H1 (cell line): ENCODE measurements around the gene PLAC1. TPM values are rescaled to one million over a fixed set of nuclear protein-coding genes. Genes with fewer than 3 reads are reported as not detected.

ENCODE experiments used
- CTCF ChIA-PET: fragments of 300-600 bp; sonication (Branson Sonifier 250); formaldehyde crosslinking; loops from one replicate; lab custom pipeline; 2021; ENCODE audit not compliant: partially characterized antibody; lab: Charles Lee
- POLR2A ChIA-PET: fragments of 300-600 bp; sonication (Branson Sonifier 250); formaldehyde crosslinking; loops from one replicate; lab custom pipeline; 2021; ENCODE audit warnings: inconsistent platforms; ENCODE audit not compliant: partially characterized antibody; lab: Charles Lee
- DNase-seq, 2 experiments: peaks; one replicate each; pipeline versions ENCODE4 v3.0.0 to v3.0.0-alpha.2; 2010 to 2022; ENCODE audit warnings: low spot score in 2 of 2, low read depth in 1 of 2, mixed read lengths in 1 of 2
- FAIRE-seq: peaks from 2 replicates; lab custom pipeline; 2011; peaks lifted over from hg19 to GRCh38; lab: Jason Lieb, UNC
- H2AFZ ChIP-seq: 2 replicates; pipeline ENCODE4 v1.8.1; 2012; ENCODE audit warnings: low read length, inconsistent platforms
- H2AK5ac ChIP-seq: 2 replicates; pipeline ENCODE4 v1.6.1; 2013; ENCODE audit warnings: low read depth, low read length
- H2BK120ac ChIP-seq: replicated peaks from 2 replicates; pipeline ENCODE3; 2013; ENCODE audit warnings: low read depth, low read length, inconsistent platforms
- H2BK12ac ChIP-seq: 2 replicates; pipeline ENCODE4 v1.6.1; 2013; ENCODE audit warnings: low read depth, low read length
- H2BK15ac ChIP-seq: 2 replicates; pipeline ENCODE4 v1.6.1; 2013; ENCODE audit warnings: low read length
- H2BK20ac ChIP-seq: 2 replicates; pipeline ENCODE4 v1.6.1; 2013; ENCODE audit warnings: low read length
- H2BK5ac ChIP-seq: 2 replicates; pipeline ENCODE4 v1.6.1; 2013; ENCODE audit warnings: low read depth, low read length
- H3K14ac ChIP-seq: 2 replicates; pipeline ENCODE4 v1.6.1; 2013; ENCODE audit warnings: inconsistent platforms; ENCODE audit not compliant: insufficient read length
- H3K18ac ChIP-seq: 2 replicates; pipeline ENCODE4 v1.6.1; 2013; ENCODE audit warnings: low read length; ENCODE audit errors: extremely low read depth
- H3K23ac ChIP-seq: 2 replicates; pipeline ENCODE4 v1.6.1; 2013; ENCODE audit warnings: inconsistent platforms; ENCODE audit not compliant: insufficient read length
- H3K23me2 ChIP-seq: 2 replicates; pipeline ENCODE4 v1.6.1; 2013; ENCODE audit warnings: low read depth, low read length
- H3K27ac ChIP-seq: 2 replicates; pipeline ENCODE4 v1.6.1; 2011; ENCODE audit warnings: low read depth, low read length, inconsistent platforms
- H3K27me3 ChIP-seq, 4 experiments: replicated peaks in 1 of 4; 1 replicate in 1 of 4; 2 replicates in 3 of 4; pipeline versions ENCODE4 v1.6.1 to v1.8.1; 2011 to 2013; ENCODE audit warnings: low read length in 3 of 4, mild to moderate bottlenecking in 3 of 4, inconsistent platforms in 2 of 4, mixed read lengths in 2 of 4, moderate library complexity in 1 of 4; ENCODE audit not compliant: control insufficient read depth in 3 of 4, insufficient read depth in 3 of 4; ENCODE audit errors: extremely low read depth in 1 of 4
- H3K36me3 ChIP-seq, 4 experiments: 2 replicates each; pipeline versions ENCODE4 v1.6.1 to v1.8.1; 2011 to 2013; ENCODE audit warnings: mild to moderate bottlenecking in 4 of 4, low read length in 3 of 4, moderate library complexity in 2 of 4, control low read depth in 1 of 4, inconsistent platforms in 1 of 4; ENCODE audit not compliant: insufficient read depth in 4 of 4, control insufficient read depth in 2 of 4
- H3K4ac ChIP-seq: replicated peaks from 2 replicates; pipeline ENCODE3; 2013; ENCODE audit warnings: low read length, low read depth, mixed read lengths, inconsistent platforms; ENCODE audit not compliant: insufficient read length
- H3K4me1 ChIP-seq, 4 experiments: replicated peaks in 1 of 4; 1 replicate in 1 of 4; 2 replicates in 3 of 4; pipeline versions ENCODE4 v1.6.1 to v1.8.1; 2011 to 2013; ENCODE audit warnings: low read length in 3 of 4, inconsistent platforms in 2 of 4, mixed read lengths in 1 of 4; ENCODE audit not compliant: insufficient read depth in 4 of 4, control insufficient read depth in 3 of 4
- H3K4me2 ChIP-seq, 2 experiments: 2 replicates each; pipeline versions ENCODE4 v1.6.1 to v1.8.1; 2011 to 2013; ENCODE audit warnings: low read depth in 2 of 2, low read length in 2 of 2, control low read depth in 1 of 2, inconsistent platforms in 1 of 2, mild to moderate bottlenecking in 1 of 2; ENCODE audit not compliant: insufficient read depth in 1 of 2
- H3K4me3 ChIP-seq, 4 experiments: fragments of 200-600, 300-600 bp in 1 of 4; sonication (generic), shearing (Covaris generic), sonication (Bioruptor Twin) in 1 of 4; 2 replicates each; pipeline versions ENCODE4 v1.5.1 to v1.8.1; 2011 to 2016; ENCODE audit warnings: low read length in 4 of 4, low read depth in 3 of 4, control low read depth in 2 of 4, inconsistent platforms in 2 of 4, mild to moderate bottlenecking in 2 of 4, mixed read lengths in 1 of 4, moderate library complexity in 1 of 4; ENCODE audit not compliant: insufficient read depth in 2 of 4; ENCODE audit errors: extremely low read depth in 1 of 4
- H3K56ac ChIP-seq: replicated peaks from 2 replicates; pipeline ENCODE3; 2013; ENCODE audit warnings: low read depth, mild to moderate bottlenecking, mixed read lengths, low read length, inconsistent platforms; ENCODE audit not compliant: insufficient read length
- H3K79me1 ChIP-seq: 2 replicates; pipeline ENCODE4 v1.6.1; 2013; ENCODE audit warnings: low read depth, low read length, control low read depth
- H3K79me2 ChIP-seq, 2 experiments: 2 replicates each; pipeline versions ENCODE4 v1.6.1 to v1.8.1; 2012 to 2013; ENCODE audit warnings: low read length in 2 of 2, mild to moderate bottlenecking in 2 of 2, inconsistent platforms in 1 of 2; ENCODE audit not compliant: insufficient read depth in 2 of 2, control insufficient read depth in 1 of 2
- H3K9ac ChIP-seq, 4 experiments: replicated peaks in 1 of 4; 1 replicate in 1 of 4; 2 replicates in 3 of 4; pipeline versions ENCODE4 v1.6.1 to v1.8.1; 2011 to 2013; ENCODE audit warnings: low read depth in 3 of 4, low read length in 3 of 4, control low read depth in 2 of 4, mild to moderate bottlenecking in 2 of 4, moderate library complexity in 2 of 4, inconsistent platforms in 1 of 4; ENCODE audit errors: extremely low read depth in 1 of 4
- H3K9me3 ChIP-seq, 2 experiments: 2 replicates each; pipeline versions ENCODE4 v1.6.1 to v1.8.1; 2012 to 2013; ENCODE audit warnings: mild to moderate bottlenecking in 2 of 2, moderate library complexity in 2 of 2, control low read depth in 1 of 2, inconsistent platforms in 1 of 2, low read depth in 1 of 2, low read length in 1 of 2, mixed read lengths in 1 of 2; ENCODE audit not compliant: insufficient read depth in 2 of 2
- H4K20me1 ChIP-seq, 2 experiments: replicated peaks in 1 of 2; 2 replicates each; pipeline versions ENCODE3 to v1.8.1; 2011 to 2013; ENCODE audit warnings: inconsistent platforms in 2 of 2, low read length in 2 of 2, mild to moderate bottlenecking in 1 of 2; ENCODE audit not compliant: insufficient read depth in 2 of 2, control insufficient read depth in 1 of 2
- H4K5ac ChIP-seq: 2 replicates; pipeline ENCODE4 v1.6.1; 2013; ENCODE audit warnings: low read length, low read depth, mixed read lengths, inconsistent platforms; ENCODE audit not compliant: insufficient read length
- H4K8ac ChIP-seq: 2 replicates; pipeline ENCODE4 v1.8.0; 2013; ENCODE audit warnings: mild to moderate bottlenecking, moderate library complexity, low read length, inconsistent platforms; ENCODE audit not compliant: insufficient read depth; ENCODE audit errors: extremely low read depth
- H4K91ac ChIP-seq: replicated peaks from 2 replicates; pipeline ENCODE3; 2013; ENCODE audit warnings: low read length, mixed read lengths, inconsistent platforms; ENCODE audit not compliant: insufficient read length
- CBX8 ChIP-seq: fragments of 300-800, 300-1000 bp; sonication (generic); IDR thresholded peaks from 2 replicates; pipeline ENCODE4 v1.7.1; 2016; ENCODE audit warnings: low read depth, low read length, borderline replicate concordance
- E2F6 ChIP-seq: IDR thresholded peaks from 2 replicates; pipeline ENCODE4 v1.6.1; 2012; ENCODE audit warnings: inconsistent platforms
- MAX ChIP-seq: IDR thresholded peaks from 2 replicates; pipeline ENCODE4 v1.6.1; 2012; ENCODE audit warnings: inconsistent platforms
- whole genome bisulfite sequencing, 2 experiments: shearing (Covaris generic) in 1 of 2; methylation state at CpG; one replicate each; pipeline versions ENCODE4 v1.1.6 to v1.1.7; 2013 to 2015; ENCODE audit warnings: low lambda C conversion rate in 2 of 2, mixed read lengths in 2 of 2, inconsistent platforms in 1 of 2, low coverage in 1 of 2, missing lambda C conversion rate in 1 of 2; ENCODE audit not compliant: insufficient replicate concordance in 2 of 2, insufficient coverage in 1 of 2, insufficient read length in 1 of 2; ENCODE audit errors: extremely low coverage in 1 of 2, missing lambda C conversion rate in 1 of 2; 5-methylcytosine and 5-hydroxymethylcytosine counted together
- polyA plus RNA-seq, 7 experiments: library from polyadenylated mRNA; depleted of rRNA in 3 of 7; stranded (reverse) in 5 of 7; unstranded in 2 of 7; fragments of >200 nt in 5 of 7; fragments of 200-250 nt in 2 of 7; gene quantifications; 1 replicate in 5 of 7; 2 replicates in 1 of 7; 4 replicates in 1 of 7; pipeline versions ENCODE4 v1.2.1 to v1.2.3, GENCODE V29; 2011 to 2013; ENCODE audit warnings: missing spikeins in 2 of 7, mixed read lengths in 2 of 7
- total RNA-seq: library from RNA; stranded (reverse); fragmentation: NEBNext Ultra II Directional; extraction: Animal tissue kit (Norgen Biotek cat#: 25700); gene quantifications from 2 replicates; pipeline ENCODE4 v1.2.1, GENCODE V29; 2021

The PLAC1 gene
- total and polyA plus RNA-seq, 2 of the 8 experiments (the other 6 are each of a cell fraction or from before 2014, with no cell fraction given): 1.8 TPM; not detected in 1

GRCh38 chrX:134543288-134543687 is 115.0 kb downstream of the PLAC1 start:
- Histone ChIP-seq H2BK120ac (no peak overlapping the region), H2BK12ac (no peak overlapping the region), H2AK5ac (no peak overlapping the region), H3K56ac (no peak overlapping the region), H3K79me2 (no peaks in the 10 kb centered on the region), H4K20me1 (no peaks in the 10 kb centered on the region), H3K27ac (no peak overlapping the region), H3K14ac (no peak overlapping the region), H2BK15ac (no peak overlapping the region), H3K4me1 (peaks cover 2 to 19% (median 9%) of the 10 kb centered on the region in 4 experiments; a peak in 5 of 7 replicates), H2BK5ac (no peak overlapping the region), H3K36me3 (no peaks in the 10 kb centered on the region), H3K18ac (no peak overlapping the region), H3K9ac (no peak overlapping the region), H3K23ac (no peak overlapping the region), H3K4me2 (peak overlapping the region in 1 of 2 experiments; percentile 71; a peak in 1 of 4 replicates), H3K23me2 (peaks cover under 1% of the 10 kb centered on the region; the same call in 1 of the 2 replicates), H2AFZ (no peak overlapping the region), H3K4me3 (peak overlapping the region in 1 of 4 experiments; percentile 70; a peak in 1 of 8 replicates), H3K79me1 (no peaks in the 10 kb centered on the region), H3K9me3 (no peaks in the 10 kb centered on the region), H3K27me3 (peaks cover 11 to 32% (median 24%) of the 10 kb centered on the region in 4 experiments; a peak in 6 of 7 replicates), H4K8ac (no peak overlapping the region), H4K91ac (no peak overlapping the region), H3K4ac (no peak overlapping the region), H4K5ac (no peak overlapping the region), H2BK20ac (no peak overlapping the region)
- CTCF ChIA-PET: interaction anchor here (0.7 to 1.1 kb wide), 2 partner anchors 221 to 903 kb away, joined by 3 read pairs; no protein-coding TSS in a partner anchor
- POLR2A ChIA-PET: interaction anchor here (2.0 kb wide), 1 partner anchor 10 kb away, joined by 8 read pairs; no protein-coding TSS in a partner anchor
- no peak for DNase-seq
- peak; percentile 81 for FAIRE-seq
- TF ChIP-seq E2F6 (peak; percentile 72), MAX (peak; percentile 28; the same call in 1 of the 2 replicates), CBX8 (no peak)
- 42% methylated on average over 3 of the region's 3 CpGs; no CpG with 5 or more reads in 1 of the 2 experiments for WGBS, 2 experiments
